HEK293 (cell line): Measurements from ENCODE around the gene RAPGEF5.

ENCODE experiments used
- CTCF ChIA-PET: fragments of 350-600 bp; formaldehyde crosslinking; extraction: SDS; loops from one replicate; lab custom pipeline; 2021; ENCODE audit warnings: antibody characterized with exemption; lab: Yijun Ruan, JAX
- POLR2A ChIA-PET: fragments of 300-600 bp; formaldehyde crosslinking; extraction: SDS; loops from one replicate; lab custom pipeline; 2020; ENCODE audit warnings: antibody characterized with exemption, inconsistent platforms; lab: Yijun Ruan, JAX
- H3K27ac ChIP-seq: fragments of 200-500 bp; sonication (Bioruptor generic); 2 replicates; pipeline ENCODE4 v1.5.1; 2014; ENCODE audit warnings: low read depth, low read length, control low read depth, inconsistent platforms; ENCODE audit errors: extremely low read depth
- H3K36me3 ChIP-seq, 2 experiments: fragments of 200-500 bp in 1 of 2; sonication (Bioruptor generic) in 1 of 2; 1 replicate in 1 of 2; 2 replicates in 1 of 2; pipeline ENCODE4 v1.5.1; 2014 to 2017; ENCODE audit warnings: inconsistent platforms in 2 of 2, low read length in 2 of 2; ENCODE audit not compliant: control insufficient read depth in 2 of 2, insufficient read depth in 1 of 2
- H3K4me1 ChIP-seq: fragments of 200-500 bp; sonication (Bioruptor generic); 2 replicates; pipeline ENCODE4 v1.5.1; 2014; ENCODE audit warnings: mild to moderate bottlenecking, low read length, inconsistent platforms; ENCODE audit not compliant: control insufficient read depth, insufficient read depth
- H3K4me3 ChIP-seq: 2 replicates; pipeline ENCODE4 v1.5.1; 2011; ENCODE audit warnings: low read depth, mild to moderate bottlenecking, control low read depth, low read length, moderate library complexity
- H3K9me3 ChIP-seq: fragments of 200-500 bp; sonication (Bioruptor generic); 2 replicates; pipeline ENCODE4 v1.5.1; 2014; ENCODE audit warnings: low read depth, low read length, inconsistent platforms; ENCODE audit not compliant: control insufficient read depth, insufficient read depth
- ATF2 ChIP-seq: fragments of 450-650 bp; formaldehyde crosslinking; IDR thresholded peaks from 2 replicates; pipeline ENCODE4 v1.5.1; 2016; ENCODE audit warnings: missing biosample characterization, missing genetic modification characterization, low read depth
- KLF16 ChIP-seq: fragments of 450-650 bp; formaldehyde crosslinking; IDR thresholded peaks from 2 replicates; pipeline ENCODE4 v1.5.1; 2017; ENCODE audit warnings: missing biosample characterization, missing genetic modification characterization
- PBX3 ChIP-seq: sonication (generic); formaldehyde crosslinking; IDR thresholded peaks from 2 replicates; pipeline ENCODE4 v1.8.1; 2022; ENCODE audit warnings: mild to moderate bottlenecking, moderate library complexity, missing genetic modification reagents
- SP2 ChIP-seq: fragments of 450-650 bp; formaldehyde crosslinking; IDR thresholded peaks from 2 replicates; pipeline ENCODE4 v1.5.1; 2016; ENCODE audit warnings: missing biosample characterization, missing genetic modification characterization
- ZBTB11 ChIP-seq: fragments of 450-650 bp; formaldehyde crosslinking; conservative IDR thresholded peaks from 2 replicates; pipeline ENCODE4 v1.5.1; 2016; ENCODE audit warnings: low read depth, missing biosample characterization, missing genetic modification characterization
- ZNF148 ChIP-seq: fragments of 450-650 bp; formaldehyde crosslinking; IDR thresholded peaks from 2 replicates; pipeline ENCODE4 v1.5.0; 2017; ENCODE audit warnings: missing biosample characterization, missing genetic modification characterization, borderline replicate concordance
- ZNF341 ChIP-seq: fragments of 450-650 bp; formaldehyde crosslinking; IDR thresholded peaks from 2 replicates; pipeline ENCODE4; 2016; ENCODE audit warnings: low read depth, missing biosample characterization, missing genetic modification characterization
- ZNF610 ChIP-seq: fragments of 450-650 bp; formaldehyde crosslinking; IDR thresholded peaks from 2 replicates; pipeline ENCODE4 v1.5.1; 2016; ENCODE audit warnings: missing biosample characterization, missing genetic modification characterization, borderline replicate concordance
- ZNF747 ChIP-seq: fragments of 450-650 bp; formaldehyde crosslinking; IDR thresholded peaks from 2 replicates; pipeline ENCODE4 v1.5.1; 2016; ENCODE audit warnings: missing biosample characterization, missing genetic modification characterization

The RAPGEF5 gene

GRCh38 chr7:22195397-22196172 is 161.4 kb downstream of the RAPGEF5 start (continued):
- TF ChIP-seq KLF16 (tag by site-specific recombination): no peak

GRCh38 chr7:22194658-22195273 is 162.2 kb downstream of the RAPGEF5 start:
- Histone ChIP-seq H3K4me1 (no peaks in the 10 kb centered on the region), H3K36me3 (peaks cover 0 to 4% of the 10 kb centered on the region in 2 experiments; a peak in 1 of 3 replicates), H3K4me3 (no peak overlapping the region), H3K27ac (no peak overlapping the region), H3K9me3 (no peaks in the 10 kb centered on the region)
- CTCF ChIA-PET: interaction anchor here (1.2 kb wide), 1 partner anchor 11 kb away, joined by 3 read pairs; no protein-coding TSS in a partner anchor
- TF ChIP-seq PBX3 (CRISPR knock-in tag) (no peak), ATF2 (tag by site-specific recombination) (0 out of 2 replicates have a peak, but pooled peaks have one; percentile 14)
- POLR2A ChIA-PET: no interaction called here

GRCh38 chr7:22193450-22193983 is 163.4 kb downstream of the RAPGEF5 start:
- peaks cover 0 to 4% of the 10 kb centered on the region in 2 experiments; a peak in 1 of 3 replicates for H3K36me3 ChIP-seq
- H3K4me3 ChIP-seq: no peak overlapping the region
- ChIA-PET POLR2A (no interaction called here), CTCF (interaction anchor here (0.5 kb wide), 1 partner anchor 581 kb away, joined by 4 read pairs; no protein-coding TSS in a partner anchor)
- no peaks in the 10 kb centered on the region for H3K4me1 ChIP-seq
- TF ChIP-seq ZNF610 (tag by site-specific recombination) (no peak), ZNF747 (tag by site-specific recombination) (no peak), SP2 (tag by site-specific recombination) (no peak), ZNF341 (no peak), ZNF148 (tag by site-specific recombination) (no peak), ZBTB11 (tag by site-specific recombination) (no peak)
- H3K9me3 ChIP-seq: no peaks in the 10 kb centered on the region
- H3K27ac ChIP-seq: no peak overlapping the region
